ENCODE measurements around the gene ABCA6.

ABCA6 gene

DNA sequence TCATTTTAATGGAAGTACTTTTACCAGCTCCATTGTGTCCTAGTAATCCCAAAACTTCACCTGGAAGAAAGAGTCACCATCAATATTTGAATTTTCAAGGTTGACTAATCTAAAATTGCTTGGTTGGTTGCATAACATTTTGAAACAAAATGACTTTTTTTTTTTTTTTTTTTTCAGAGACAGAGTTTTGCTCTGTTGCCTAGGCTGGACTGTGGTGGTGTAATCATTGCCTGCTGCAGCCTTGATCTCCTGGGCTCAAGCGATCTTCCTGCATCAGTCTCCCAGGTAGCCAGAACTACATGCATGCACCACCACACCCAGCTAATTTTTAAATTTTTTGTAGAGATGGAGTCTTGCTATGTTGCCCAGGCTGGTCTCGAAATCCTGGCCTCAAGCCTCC, 12.6 kb upstream of the ABCA6 start:
- no peak for TF ChIP-seq CTCF (IDR thresholded peaks at IDR 0.05; ENCODE audit: extremely low read depth, missing control alignments)
- no peak for DNase-seq (ENCODE audit: low spot score)

DNA sequence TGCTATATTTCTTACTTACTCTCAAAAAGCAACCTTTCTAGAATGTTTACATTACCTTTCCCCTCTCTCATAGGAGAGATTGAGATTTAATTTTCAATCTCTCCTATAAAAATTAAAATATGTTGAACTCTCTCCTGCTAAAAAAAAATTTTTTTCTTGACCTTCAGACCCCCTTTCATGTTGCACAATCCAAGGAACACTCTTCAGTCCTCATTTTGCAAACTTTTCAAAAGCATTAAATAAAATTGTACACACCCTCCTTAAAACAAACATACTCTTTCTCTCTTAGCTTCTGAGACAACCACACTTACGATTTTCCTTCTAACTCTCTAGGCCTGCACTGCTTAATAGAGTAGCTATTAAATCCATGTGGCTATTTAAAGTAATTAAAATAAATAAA, 8.6 kb upstream of the ABCA6 start:
- DNase-seq (ENCODE audit: low spot score), result no peak
- no peak for TF ChIP-seq CTCF (IDR thresholded peaks at IDR 0.05; ENCODE audit: extremely low read depth, missing control alignments)

DNA sequence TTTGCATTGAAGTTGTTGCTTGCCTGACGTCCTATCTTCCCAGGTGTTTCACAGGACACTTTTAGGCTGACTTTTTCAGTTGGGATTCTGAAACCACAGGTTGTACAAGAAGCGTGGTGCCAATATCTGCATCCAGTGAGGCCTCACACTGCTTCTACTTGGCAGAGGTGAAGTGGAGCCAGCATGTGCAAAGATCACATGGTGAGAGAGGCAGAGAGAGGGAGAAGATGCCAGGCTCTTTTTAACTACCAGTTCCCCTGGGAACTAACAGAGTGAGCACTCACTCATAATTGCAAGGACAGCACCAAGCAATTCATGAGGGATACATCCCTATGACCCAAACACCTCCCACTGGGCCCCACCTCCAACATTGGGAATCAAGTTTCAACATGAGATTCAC, 5.8 kb upstream of the ABCA6 start:
- no peak for TF ChIP-seq CTCF (IDR thresholded peaks at IDR 0.05; ENCODE audit: extremely low read depth, missing control alignments)
- DNase-seq (ENCODE audit: low spot score), result no peak

GRCh38 chr17:69144331-69145255, 2.9 kb upstream of the ABCA6 start:
- no peak for DNase-seq (ENCODE audit: low spot score)
- TF ChIP-seq CTCF (IDR thresholded peaks at IDR 0.05; ENCODE audit: extremely low read depth, missing control alignments), result no peak

- TF ChIP-seq CTCF (IDR thresholded peaks at IDR 0.05; ENCODE audit: extremely low read depth, missing control alignments), result no peak
- no peak for DNase-seq (ENCODE audit: low spot score)
Measured at GRCh38 chr17:69143683-69144231, 2.1 kb upstream of the ABCA6 start.

DNA sequence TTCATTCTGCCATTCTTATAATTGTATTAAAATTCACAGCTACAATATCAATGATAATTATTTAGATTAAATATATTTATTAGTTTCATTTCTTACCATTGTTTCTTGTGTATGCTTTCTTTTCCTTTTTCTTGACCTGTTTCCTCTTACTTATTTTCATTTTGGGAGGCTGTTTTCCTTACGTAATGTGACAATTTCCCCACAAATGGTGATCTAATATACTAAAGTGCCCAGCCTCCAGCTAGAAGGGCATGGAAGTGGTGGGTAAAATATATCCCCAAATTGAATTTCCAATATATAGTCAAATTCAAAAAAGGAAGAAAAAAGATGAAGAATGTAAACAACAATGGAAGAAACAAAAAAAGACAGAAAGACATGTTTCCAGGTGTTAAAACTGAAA, 1.5 kb upstream of the ABCA6 start:
- DNase-seq (ENCODE audit: low spot score), result no peak
- no peak for TF ChIP-seq CTCF (IDR thresholded peaks at IDR 0.05; ENCODE audit: extremely low read depth, missing control alignments)

DNA sequence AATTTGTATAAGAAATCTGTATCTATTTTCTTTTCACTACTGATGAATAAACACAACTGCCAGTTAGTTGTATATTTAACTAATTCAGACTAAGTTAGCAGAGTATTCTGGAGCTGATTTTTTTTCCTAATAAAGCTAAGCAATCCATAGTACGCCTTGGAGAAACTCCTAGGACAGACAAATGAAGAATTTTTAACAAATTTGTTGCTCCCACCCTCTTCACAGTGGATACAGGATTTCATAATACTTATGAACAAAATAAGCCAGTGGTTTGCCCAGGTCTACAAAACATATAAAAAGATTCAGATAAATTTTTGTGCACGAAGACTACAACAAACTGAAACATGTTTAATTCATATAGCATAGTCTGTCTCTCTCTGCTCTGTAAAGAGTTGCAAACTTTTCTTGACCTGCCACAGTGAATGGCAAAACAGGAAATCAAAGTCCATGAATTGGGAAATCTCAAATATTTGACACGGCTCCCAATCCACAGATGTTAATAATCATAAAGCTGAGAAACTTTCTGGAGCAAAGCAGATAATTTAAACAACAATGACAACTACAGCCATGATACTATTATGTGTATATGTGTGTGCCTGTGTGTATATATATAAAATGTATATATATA, 594 bp upstream of the ABCA6 start:
- TF ChIP-seq CTCF (IDR thresholded peaks at IDR 0.05; ENCODE audit: extremely low read depth, missing control alignments), result no peak
- DNase-seq (ENCODE audit: low spot score), result no peak

Data from GM20000 (cell line).